Neural cell (in vitro differentiated cells): ENCODE measurements around the gene PDZRN3. TPM values are rescaled to one million over a fixed set of nuclear protein-coding genes. Genes with fewer than 3 reads are reported as not detected.

Source experiments
- H2AFZ ChIP-seq: fragments of 200-600, 300-800 bp; sonication (generic), shearing (Covaris generic); 2 replicates; pipeline ENCODE4 v1.6.0; 2014; ENCODE audit warnings: low read depth, mild to moderate bottlenecking, antibody characterized with exemption, low read length, moderate library complexity
- H3F3A ChIP-seq: fragments of 200-600 bp; shearing (Covaris generic); 2 replicates; pipeline ENCODE4 v1.6.1; 2016; ENCODE audit warnings: mild to moderate bottlenecking, moderate library complexity, mixed read lengths, antibody characterized with exemption, low read length; ENCODE audit not compliant: insufficient read depth, poor library complexity, severe bottlenecking
- H3K27ac ChIP-seq: fragments of 200-600, 300-800 bp; sonication (generic), shearing (Covaris generic); 2 replicates; pipeline ENCODE4 v1.5.1; 2014; ENCODE audit warnings: mild to moderate bottlenecking, low read length, moderate library complexity
- H3K27me3 ChIP-seq: fragments of 300-800, 200-600 bp; sonication (generic), shearing (Covaris generic); 2 replicates; pipeline ENCODE4 v1.6.0; 2014; ENCODE audit warnings: mild to moderate bottlenecking, low read depth, low read length, moderate library complexity; ENCODE audit not compliant: insufficient read depth
- H3K36me3 ChIP-seq: fragments of 300-800, 200-600 bp; sonication (generic), shearing (Covaris generic); 2 replicates; pipeline ENCODE4 v1.5.1; 2014; ENCODE audit warnings: mild to moderate bottlenecking, antibody characterized with exemption, low read length, moderate library complexity; ENCODE audit not compliant: insufficient read depth
- H3K4me2 ChIP-seq: fragments of 300-800, 200-600 bp; sonication (generic), shearing (Covaris generic); 2 replicates; pipeline ENCODE4 v1.6.0; 2014; ENCODE audit warnings: mild to moderate bottlenecking, low read length
- H3K4me3 ChIP-seq: fragments of 300-800, 200-600 bp; sonication (generic), shearing (Covaris generic); 2 replicates; pipeline ENCODE4 v1.5.1; 2014; ENCODE audit warnings: mild to moderate bottlenecking, low read length, moderate library complexity
- H3K79me2 ChIP-seq: fragments of 200-600 bp; shearing (Covaris generic); replicated peaks from 2 replicates; pipeline ENCODE4 v1.6.0; 2014; ENCODE audit warnings: mild to moderate bottlenecking, low read length, moderate library complexity; ENCODE audit not compliant: insufficient read depth
- H3K9ac ChIP-seq: fragments of 300-800, 200-600 bp; sonication (generic), shearing (Covaris generic); 2 replicates; pipeline ENCODE4 v1.6.1; 2016; ENCODE audit warnings: mild to moderate bottlenecking, low read length, mixed read lengths
- H3K9me2 ChIP-seq: fragments of 200-600 bp; shearing (Covaris generic); 2 replicates; pipeline ENCODE4 v1.6.1; 2016; ENCODE audit warnings: mild to moderate bottlenecking, low read length, mixed read lengths; ENCODE audit not compliant: insufficient read depth
- H3K9me3 ChIP-seq: fragments of 200-600, 300-800 bp; sonication (generic), shearing (Covaris generic); 2 replicates; pipeline ENCODE4 v1.6.1; 2016; ENCODE audit warnings: mild to moderate bottlenecking, mixed run types, low read length, moderate library complexity, mixed read lengths
- H4K20me1 ChIP-seq: fragments of 200-600 bp; shearing (Covaris generic); 2 replicates; pipeline ENCODE4 v1.6.1; 2016; ENCODE audit warnings: mild to moderate bottlenecking, mixed run types; ENCODE audit not compliant: insufficient read depth
- EP300 ChIP-seq: fragments of 450-650 bp; conservative IDR thresholded peaks from 2 replicates; pipeline ENCODE4 v1.6.1; 2014; ENCODE audit warnings: antibody characterized with exemption, mild to moderate bottlenecking, moderate library complexity; ENCODE audit not compliant: poor library complexity, severe bottlenecking
- EZH2 ChIP-seq: fragments of 200-600, 300-800 bp; shearing (Covaris generic), sonication (generic); IDR thresholded peaks from 2 replicates; pipeline ENCODE4 v1.6.1; 2014; ENCODE audit warnings: antibody characterized with exemption, low read length, borderline replicate concordance, mild to moderate bottlenecking; ENCODE audit not compliant: insufficient read depth, poor library complexity, severe bottlenecking
- MXI1 ChIP-seq: fragments of 450-650 bp; conservative IDR thresholded peaks from 2 replicates; pipeline ENCODE4 v1.6.1; 2014; ENCODE audit warnings: antibody characterized with exemption, mild to moderate bottlenecking; ENCODE audit not compliant: poor library complexity, severe bottlenecking
- POLR2AphosphoS5 ChIP-seq: IDR thresholded peaks from 2 replicates; pipeline ENCODE4 v1.6.1; 2012
- RAD21 ChIP-seq: fragments of 450-650 bp; conservative IDR thresholded peaks from 2 replicates; pipeline ENCODE4 v1.6.1; 2014; ENCODE audit warnings: antibody characterized with exemption, mild to moderate bottlenecking, moderate library complexity
- REST ChIP-seq: IDR thresholded peaks from 2 replicates; pipeline ENCODE4 v1.6.1; 2012; ENCODE audit warnings: borderline replicate concordance
- SMC3 ChIP-seq: fragments of 450-650 bp; conservative IDR thresholded peaks from 2 replicates; pipeline ENCODE4 v1.6.1; 2014; ENCODE audit warnings: antibody characterized with exemption, mild to moderate bottlenecking, moderate library complexity; ENCODE audit not compliant: poor library complexity
- TAF1 ChIP-seq: IDR thresholded peaks from 2 replicates; pipeline ENCODE4 v1.6.1; 2012; ENCODE audit warnings: low read depth
- polyA plus RNA-seq: library from polyadenylated mRNA; depleted of rRNA; stranded (reverse); fragments of >200 nt; gene quantifications from 2 replicates; pipeline ENCODE4 v1.2.3, GENCODE V29; 2014
- TF ChIP-seq, protein P1 (sequence below): fragments of 450-650 bp; IDR thresholded peaks from 2 replicates; pipeline ENCODE4 v1.5.1; 2014; ENCODE audit warnings: antibody characterized with exemption, mild to moderate bottlenecking, moderate library complexity; ENCODE audit not compliant: poor library complexity, severe bottlenecking

Gene PDZRN3
- polyA plus RNA-seq, 1 donor from 2014 or later = 1.1 TPM

- no peak overlapping the region for H3K9ac ChIP-seq
- H3K4me2 ChIP-seq = no peak overlapping the region
- TF ChIP-seq, protein P1, sequence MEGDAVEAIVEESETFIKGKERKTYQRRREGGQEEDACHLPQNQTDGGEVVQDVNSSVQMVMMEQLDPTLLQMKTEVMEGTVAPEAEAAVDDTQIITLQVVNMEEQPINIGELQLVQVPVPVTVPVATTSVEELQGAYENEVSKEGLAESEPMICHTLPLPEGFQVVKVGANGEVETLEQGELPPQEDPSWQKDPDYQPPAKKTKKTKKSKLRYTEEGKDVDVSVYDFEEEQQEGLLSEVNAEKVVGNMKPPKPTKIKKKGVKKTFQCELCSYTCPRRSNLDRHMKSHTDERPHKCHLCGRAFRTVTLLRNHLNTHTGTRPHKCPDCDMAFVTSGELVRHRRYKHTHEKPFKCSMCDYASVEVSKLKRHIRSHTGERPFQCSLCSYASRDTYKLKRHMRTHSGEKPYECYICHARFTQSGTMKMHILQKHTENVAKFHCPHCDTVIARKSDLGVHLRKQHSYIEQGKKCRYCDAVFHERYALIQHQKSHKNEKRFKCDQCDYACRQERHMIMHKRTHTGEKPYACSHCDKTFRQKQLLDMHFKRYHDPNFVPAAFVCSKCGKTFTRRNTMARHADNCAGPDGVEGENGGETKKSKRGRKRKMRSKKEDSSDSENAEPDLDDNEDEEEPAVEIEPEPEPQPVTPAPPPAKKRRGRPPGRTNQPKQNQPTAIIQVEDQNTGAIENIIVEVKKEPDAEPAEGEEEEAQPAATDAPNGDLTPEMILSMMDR = no peak
- TF ChIP-seq MXI1 (no peak), RAD21 (no peak), REST (no peak), EP300 (no peak), SMC3 (no peak), TAF1 (no peak), POLR2AphosphoS5 (no peak), EZH2 (no peak)
Observed at GRCh38 chr3:73548436-73548835, 76.3 kb downstream of the PDZRN3 start.

GRCh38 chr3:73547427-73548248 lies 77.1 kb downstream of the PDZRN3 start:
- no peaks in the 10 kb centered on the region for H3K79me2 ChIP-seq
- TF ChIP-seq EP300 (no peak), REST (no peak), SMC3 (no peak), EZH2 (no peak), TAF1 (no peak), POLR2AphosphoS5 (no peak), RAD21 (no peak), MXI1 (no peak)
- TF ChIP-seq, protein P1 = no peak
- no peaks in the 10 kb centered on the region for H3K9me2 ChIP-seq
- H3K27me3 ChIP-seq = no peaks in the 10 kb centered on the region
- no peak overlapping the region for H3K4me2 ChIP-seq
- no peak overlapping the region for H3K27ac ChIP-seq
- H4K20me1 ChIP-seq = no peaks in the 10 kb centered on the region
- H3F3A ChIP-seq = no peaks in the 10 kb centered on the region
- no peak overlapping the region for H3K4me3 ChIP-seq
- H3K9ac ChIP-seq = no peak overlapping the region
- no peaks in the 10 kb centered on the region for H3K36me3 ChIP-seq
- H3K9me3 ChIP-seq = no peaks in the 10 kb centered on the region
- H2AFZ ChIP-seq = no peak overlapping the region

More at GRCh38 chr3:73548436-73548835, 76.3 kb downstream of the PDZRN3 start:
- Histone ChIP-seq H3K4me3 (no peak overlapping the region), H3K9me3 (no peaks in the 10 kb centered on the region), H3F3A (no peaks in the 10 kb centered on the region), H3K27ac (no peak overlapping the region), H3K9me2 (no peaks in the 10 kb centered on the region), H3K36me3 (no peaks in the 10 kb centered on the region), H2AFZ (no peak overlapping the region), H4K20me1 (no peaks in the 10 kb centered on the region), H3K27me3 (no peaks in the 10 kb centered on the region), H3K79me2 (no peaks in the 10 kb centered on the region)
